HG02981 (cell line): Measurements from ENCODE around the gene USP31.
A peak's percentile ranks its signal among the peaks of the same experiment; 100 is the strongest.

Experiments
- ATAC-seq: cut with Tn5 transposase; IDR thresholded peaks from one replicate; pipeline ENCODE4 v1.9.1; 2021; ENCODE audit warnings: mild to moderate bottlenecking, moderate library complexity; ENCODE audit not compliant: unreplicated experiment

The USP31 gene

GRCh38 chr16:23149267-23149992 lies at the start of gene USP31:
Gene USP31, minus strand, starts transcription at chr16:23149452. Its CDS starts 182 bp downstream, at chr16:23149270.
- peak; percentile 97 for ATAC-seq

- no peak for ATAC-seq
Measured at GRCh38 chr16:23196539-23196938, 47.3 kb upstream of the USP31 start.

GRCh38 chr16:23195366-23195978 lies 46.2 kb upstream of the USP31 start:
- ATAC-seq = no peak

GRCh38 chr16:23194497-23195221 lies 45.4 kb upstream of the USP31 start:
- no peak for ATAC-seq

- ATAC-seq = no peak
Measured at GRCh38 chr16:23188911-23189310, 39.7 kb upstream of the USP31 start.

- no peak for ATAC-seq
Measured at GRCh38 chr16:23187341-23187740, 38.1 kb upstream of the USP31 start.

- no peak for ATAC-seq
Measured at GRCh38 chr16:23186171-23186570, 36.9 kb upstream of the USP31 start.

- no peak for ATAC-seq
Measured at GRCh38 chr16:23185656-23186055, 36.4 kb upstream of the USP31 start.

GRCh38 chr16:23183543-23183862 lies 34.3 kb upstream of the USP31 start:
- ATAC-seq = no peak

- peak; percentile 15 for ATAC-seq
Measured at GRCh38 chr16:23182679-23183542, 33.7 kb upstream of the USP31 start, which contains the start of gene SCNN1G. Gene SCNN1G, plus strand, starts transcription at chr16:23182745. Its CDS starts 3,527 bp downstream, at chr16:23186272.

GRCh38 chr16:23182206-23182678 lies 33.0 kb upstream of the USP31 start:
- ATAC-seq = peak; percentile 92

GRCh38 chr16:23181506-23181905 lies 32.3 kb upstream of the USP31 start:
- no peak for ATAC-seq

GRCh38 chr16:23175651-23176050 lies 26.4 kb upstream of the USP31 start:
- ATAC-seq = no peak

- no peak for ATAC-seq
Measured at GRCh38 chr16:23174622-23175021, 25.4 kb upstream of the USP31 start.

GRCh38 chr16:23172994-23173393 lies 23.7 kb upstream of the USP31 start:
- no peak for ATAC-seq

GRCh38 chr16:23172583-23172982 lies 23.3 kb upstream of the USP31 start:
- ATAC-seq = no peak

- ATAC-seq = no peak
Measured at GRCh38 chr16:23164736-23165135, 15.5 kb upstream of the USP31 start.

- ATAC-seq = no peak
Measured at GRCh38 chr16:23163921-23164320, 14.7 kb upstream of the USP31 start.

GRCh38 chr16:23160574-23160973 lies 11.3 kb upstream of the USP31 start:
- ATAC-seq = no peak

- no peak for ATAC-seq
Measured at GRCh38 chr16:23160082-23160481, 10.8 kb upstream of the USP31 start.

- ATAC-seq = no peak
Measured at GRCh38 chr16:23158114-23158513, 8.9 kb upstream of the USP31 start.
